Measurements from ENCODE around the gene URB2. TPM values are rescaled to one million over a fixed set of nuclear protein-coding genes. Genes with fewer than 3 reads are reported as not detected.
"Not testable (repeated sequence)": the region's sequence is repeated elsewhere in the genome, so short reads cannot be mapped to it uniquely, and the experiment has no call there.

The URB2 gene
- total RNA-seq = 8.2 and 9.6 TPM in 2 replicates

GRCh38 chr1:229625915-229626831, at the start of gene URB2, which contains the start of gene TAF5L:
Gene URB2, plus strand, starts transcription at chr1:229626247. Its CDS starts 1,387 bp downstream, at chr1:229627634.
Gene TAF5L, minus strand, starts transcription at chr1:229626122. Its CDS starts 11,640 bp downstream, at chr1:229614482.
- peak; percentile 72 to 93 for DNase-seq (ENCODE audit: low read depth in 2 of 2)

GRCh38 chr1:229578168-229579058, 47.6 kb upstream of the URB2 start:
- DNase-seq (ENCODE audit: low read depth in 2 of 2) = peak in 1 of 2 donors; percentile 23

GRCh38 chr1:229579059-229579673, 46.9 kb upstream of the URB2 start:
- peak; percentile 86 to 92 for DNase-seq (ENCODE audit: low read depth in 2 of 2)

- no peak for DNase-seq (ENCODE audit: low read depth in 2 of 2)
These were observed 44.6 kb upstream of the URB2 start for GRCh38 chr1:229581485-229581884.

GRCh38 chr1:229582011-229582694, 43.9 kb upstream of the URB2 start:
- DNase-seq (ENCODE audit: low read depth in 2 of 2) = peak in 1 of 2 donors; percentile 71

GRCh38 chr1:229582715-229583114, 43.3 kb upstream of the URB2 start:
- DNase-seq (ENCODE audit: low read depth in 2 of 2) = no peak

GRCh38 chr1:229585338-229585737, 40.7 kb upstream of the URB2 start:
- DNase-seq (ENCODE audit: low read depth in 2 of 2) = no peak

GRCh38 chr1:229590119-229590518, 35.9 kb upstream of the URB2 start:
- DNase-seq (ENCODE audit: low read depth in 2 of 2) = no peak

- DNase-seq (ENCODE audit: low read depth in 2 of 2) = no peak
These were observed 32.2 kb upstream of the URB2 start for GRCh38 chr1:229593800-229594199.

- no peak for DNase-seq (ENCODE audit: low read depth in 2 of 2)
These were observed 31.6 kb upstream of the URB2 start for GRCh38 chr1:229594227-229595008.

GRCh38 chr1:229595876-229596275, 30.2 kb upstream of the URB2 start:
- not testable (repeated sequence) for DNase-seq (ENCODE audit: low read depth in 2 of 2)

GRCh38 chr1:229596925-229597699, 28.9 kb upstream of the URB2 start:
- peak in 1 of 2 donors; percentile 11 for DNase-seq (ENCODE audit: low read depth in 2 of 2)

GRCh38 chr1:229597877-229598276, 28.2 kb upstream of the URB2 start:
- no peak for DNase-seq (ENCODE audit: low read depth in 2 of 2)

- DNase-seq (ENCODE audit: low read depth in 2 of 2) = no peak
These were observed 26.7 kb upstream of the URB2 start for GRCh38 chr1:229599218-229599954.

- DNase-seq (ENCODE audit: low read depth in 2 of 2) = no peak
These were observed 25.8 kb upstream of the URB2 start for GRCh38 chr1:229600229-229600628.

- DNase-seq (ENCODE audit: low read depth in 2 of 2) = no peak
These were observed 22.6 kb upstream of the URB2 start for GRCh38 chr1:229603371-229604005.

GRCh38 chr1:229607370-229607769, 18.7 kb upstream of the URB2 start:
- DNase-seq (ENCODE audit: low read depth in 2 of 2) = no peak

GRCh38 chr1:229608590-229608989, 17.5 kb upstream of the URB2 start:
- DNase-seq (ENCODE audit: low read depth in 2 of 2) = no peak

Data from dermis microvascular lymphatic vessel endothelial cell (primary cell).